ENCODE results near the gene ARID4B.

- TF ChIP-seq EP300 (IDR thresholded peaks at IDR 0.05) (no peak), POLR2AphosphoS5 (IDR thresholded peaks at IDR 0.05) (no peak)
Observed at GRCh38 chr1:235181561-235182245, 146.3 kb downstream of the ARID4B start.

Measured in gastroesophageal sphincter (tissue), 2 donors.